Measurements from ENCODE around the gene PIWIL4.

The PIWIL4 gene

GRCh38 chr11:94662846-94663390, 95.8 kb downstream of the PIWIL4 start:
- no peak for DNase-seq (ENCODE audit: low spot score)

- DNase-seq (ENCODE audit: low spot score), result peak; percentile 78
Measured at GRCh38 chr11:94664346-94664745, 97.2 kb downstream of the PIWIL4 start.

GRCh38 chr11:94665116-94665659, 98.0 kb downstream of the PIWIL4 start:
- peak; percentile 43 for DNase-seq (ENCODE audit: low spot score)

- DNase-seq (ENCODE audit: low spot score), result no peak
Measured at GRCh38 chr11:94666792-94667721, 99.9 kb downstream of the PIWIL4 start.

- no peak for DNase-seq (ENCODE audit: low spot score)
Measured at GRCh38 chr11:94668212-94668793, 101.1 kb downstream of the PIWIL4 start.

- DNase-seq (ENCODE audit: low spot score), result no peak
Measured at GRCh38 chr11:94669023-94669422, 101.9 kb downstream of the PIWIL4 start.

Measured in kidney tubule cell (primary cell).